DMS 273 (cell line): ENCODE results near the gene CCND1.
A peak's percentile ranks its signal among the peaks of the same experiment; 100 is the strongest.

Experiments used
- DNase-seq: peaks from one replicate; lab custom pipeline; 2025; ENCODE audit not compliant: unreplicated experiment; lab: John Stamatoyannopoulos, UW

CCND1 gene

DNA sequence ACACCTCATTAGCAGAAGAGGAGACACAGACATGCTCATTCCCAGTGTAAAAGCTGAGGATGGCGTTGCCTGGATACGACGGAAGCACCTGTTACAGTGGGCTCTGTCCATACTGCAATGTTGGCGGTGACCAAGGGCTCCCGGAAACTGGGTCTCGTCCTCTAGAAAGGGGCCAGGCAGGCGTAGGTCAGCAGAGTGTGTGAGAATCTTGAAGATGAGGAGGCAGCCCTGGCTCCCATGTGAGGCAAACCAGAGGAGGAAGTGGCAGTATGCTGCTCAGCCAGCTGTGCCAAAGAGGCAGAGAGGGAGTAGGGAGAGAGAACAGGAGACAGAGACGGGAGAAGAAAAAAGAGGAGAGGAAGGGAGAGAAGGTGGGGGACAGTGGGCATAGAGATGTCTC, 23.9 kb downstream of the CCND1 start:
- DNase-seq, result no peak

DNA sequence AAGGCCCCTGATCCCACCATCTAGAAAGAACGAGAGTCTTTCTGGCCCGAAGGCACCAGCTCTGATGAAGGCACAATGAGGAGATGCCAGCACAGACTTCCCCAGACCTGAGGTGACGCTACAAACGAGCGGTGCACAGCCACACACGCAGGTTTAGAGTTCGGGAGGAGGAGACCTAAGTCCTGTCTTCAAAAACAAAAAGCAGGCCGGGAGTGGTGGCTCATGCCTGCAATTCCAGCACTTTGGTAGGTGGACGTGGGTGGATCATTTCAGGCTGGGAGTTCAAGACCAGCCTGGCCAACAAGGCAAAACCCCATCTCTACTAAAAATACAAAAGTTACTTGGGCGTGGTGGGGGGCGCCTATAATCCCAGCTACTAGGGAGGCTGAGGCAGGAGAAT, 24.7 kb downstream of the CCND1 start:
- no peak for DNase-seq

DNA sequence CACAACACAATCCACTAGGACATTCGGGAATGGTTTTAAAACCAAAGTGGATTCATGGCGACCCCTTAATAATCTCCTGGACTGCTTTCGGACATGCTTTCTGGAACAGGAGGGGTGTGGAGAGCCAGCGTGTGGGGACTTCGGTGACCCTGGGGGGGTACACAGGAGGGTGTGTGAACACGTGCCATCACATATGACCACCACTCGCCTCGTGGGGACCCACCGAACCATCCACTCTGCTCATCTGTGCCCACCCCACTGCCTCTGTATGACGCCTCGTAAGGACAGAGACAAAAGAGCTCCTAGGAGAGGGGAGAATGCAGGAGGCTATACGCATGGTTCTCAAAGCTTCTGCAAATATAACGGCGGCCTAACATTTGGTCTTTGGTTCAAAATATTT, 25.3 kb downstream of the CCND1 start:
- DNase-seq, result no peak

DNA sequence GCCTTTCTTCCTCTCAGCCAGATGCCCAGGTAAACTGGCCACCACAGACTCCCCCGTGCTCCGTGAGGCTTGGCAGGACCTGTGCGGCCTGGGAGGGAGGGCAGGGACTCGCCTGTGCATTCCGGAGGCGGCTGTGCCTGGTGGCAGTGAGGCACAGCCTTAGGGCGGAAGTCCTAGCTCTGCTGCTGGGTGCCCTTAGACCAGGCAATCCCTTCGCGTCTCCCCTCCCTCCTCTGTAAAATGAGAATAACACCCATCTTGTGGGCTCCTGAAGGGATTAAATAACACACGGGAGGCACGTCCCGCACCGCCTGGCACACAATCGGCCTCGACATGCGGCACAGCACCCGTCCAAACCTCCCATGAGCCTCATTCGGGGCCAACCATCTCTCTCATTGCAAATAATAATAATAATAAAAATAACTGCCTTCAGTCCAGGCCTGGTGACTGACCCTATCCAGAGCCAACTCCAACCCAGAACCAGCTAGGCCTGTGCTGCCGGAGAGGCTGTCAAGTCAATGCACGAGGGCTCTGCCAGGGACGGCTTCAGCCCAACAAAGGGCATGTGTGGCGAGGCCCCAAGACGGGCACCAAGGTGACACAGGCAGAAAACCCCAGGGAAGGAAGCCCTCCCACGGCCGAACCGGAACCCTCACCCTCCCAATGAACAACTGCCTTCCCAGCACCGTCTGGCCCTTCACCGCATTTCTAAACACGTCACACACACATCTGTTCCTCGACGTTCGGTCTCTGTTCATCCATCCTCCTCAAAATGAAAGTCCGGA, 26.0 kb downstream of the CCND1 start:
- no peak for DNase-seq

DNA sequence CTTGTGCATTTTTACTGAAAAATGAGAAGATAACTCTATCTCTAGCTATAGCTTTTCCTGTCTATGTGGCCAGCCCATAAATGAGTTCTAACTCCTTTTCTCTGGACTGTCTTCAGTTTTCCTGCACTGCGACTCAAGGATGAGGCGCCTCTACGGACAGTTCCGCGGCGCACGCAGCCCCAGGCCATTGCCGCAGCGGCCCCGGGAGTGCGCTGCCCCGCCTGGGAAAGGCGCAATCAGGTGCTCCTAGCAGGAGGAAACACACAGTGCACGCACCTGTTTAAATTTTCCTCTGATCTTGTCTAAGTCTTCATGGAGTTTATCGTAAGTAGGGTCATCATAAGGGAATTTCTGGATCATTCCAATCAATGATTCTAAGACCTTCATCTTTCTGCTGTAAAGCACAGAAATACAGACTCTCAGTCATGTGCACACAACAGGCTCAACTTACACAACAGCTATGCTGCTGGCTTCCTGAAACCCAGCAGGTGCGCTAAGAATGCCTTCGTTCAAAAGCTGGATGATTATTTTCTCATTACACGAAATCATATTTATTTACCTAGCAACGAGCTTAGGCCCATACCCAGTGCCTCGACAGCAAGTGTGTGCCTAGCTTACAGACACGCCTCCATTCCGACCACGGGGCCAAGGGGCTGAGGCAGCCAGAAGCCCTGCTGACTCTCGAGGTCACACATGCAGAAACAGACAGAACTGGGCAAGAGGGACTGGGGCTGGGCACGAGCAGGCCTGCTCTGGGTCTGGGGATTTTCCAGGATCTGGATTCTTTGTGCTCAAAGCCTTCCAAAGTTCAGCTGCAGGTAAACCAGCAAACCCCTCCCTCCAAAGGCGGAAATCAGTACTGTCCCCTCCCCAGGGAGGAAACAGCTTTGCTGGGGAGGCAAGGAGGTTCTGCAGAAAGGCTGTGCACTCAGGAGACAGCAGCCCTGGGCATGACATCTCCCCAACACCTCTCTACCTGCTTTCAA, 27.0 kb downstream of the CCND1 start:
- DNase-seq, result no peak

DNA sequence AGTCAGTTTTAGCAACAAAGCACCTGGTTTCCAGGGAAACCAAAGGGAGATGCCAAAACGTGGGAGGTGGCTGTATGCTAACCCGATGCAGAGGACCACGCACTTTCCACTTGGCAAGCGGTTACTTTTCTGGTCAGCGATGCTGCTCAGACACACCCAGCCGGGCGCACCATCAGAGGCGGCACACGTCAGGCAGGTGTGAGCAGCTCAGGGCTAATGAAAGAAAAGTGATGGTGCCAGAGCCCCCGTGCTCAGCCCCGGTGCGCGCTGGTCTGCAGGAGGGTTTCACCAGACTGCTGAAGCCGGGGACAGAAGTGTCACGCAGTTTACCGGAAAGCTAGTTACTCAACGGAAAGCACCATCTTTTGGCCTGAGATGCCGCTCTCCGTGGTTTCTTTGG, 28.5 kb downstream of the CCND1 start:
- DNase-seq, result no peak

DNA sequence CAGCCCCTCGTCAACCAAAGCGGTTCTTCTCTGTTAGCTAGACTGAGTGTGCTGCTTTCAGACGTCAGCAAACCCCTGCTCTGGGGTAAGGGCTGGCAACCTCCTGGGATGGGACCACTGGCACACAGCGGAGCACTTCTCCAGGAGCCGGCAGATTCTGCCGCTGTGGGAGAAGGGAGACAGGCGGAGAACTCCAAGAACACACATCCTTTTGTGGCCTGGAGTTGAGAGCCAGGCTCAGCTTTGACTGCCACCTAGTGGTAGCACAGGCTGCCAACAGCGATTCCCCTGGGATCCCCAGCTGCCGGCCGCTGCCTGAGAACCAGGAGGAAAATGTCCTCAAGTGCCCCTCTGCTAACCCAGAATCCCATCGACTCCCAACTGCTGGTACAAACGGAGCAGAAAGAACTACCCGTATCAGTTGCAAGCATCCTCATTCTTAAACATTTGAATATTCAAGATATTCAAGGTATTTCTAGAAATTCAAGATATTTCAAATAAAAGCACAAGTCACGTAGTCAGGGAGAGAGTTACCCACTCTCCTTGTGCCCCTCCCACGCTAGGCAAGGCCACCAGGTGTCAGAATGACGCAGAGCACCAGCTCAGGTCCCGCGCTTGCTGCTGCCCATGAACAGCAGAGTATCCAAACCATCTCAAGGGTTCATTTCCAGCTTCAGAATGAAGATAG, 29.3 kb downstream of the CCND1 start:
- peak; percentile 84 for DNase-seq

DNA sequence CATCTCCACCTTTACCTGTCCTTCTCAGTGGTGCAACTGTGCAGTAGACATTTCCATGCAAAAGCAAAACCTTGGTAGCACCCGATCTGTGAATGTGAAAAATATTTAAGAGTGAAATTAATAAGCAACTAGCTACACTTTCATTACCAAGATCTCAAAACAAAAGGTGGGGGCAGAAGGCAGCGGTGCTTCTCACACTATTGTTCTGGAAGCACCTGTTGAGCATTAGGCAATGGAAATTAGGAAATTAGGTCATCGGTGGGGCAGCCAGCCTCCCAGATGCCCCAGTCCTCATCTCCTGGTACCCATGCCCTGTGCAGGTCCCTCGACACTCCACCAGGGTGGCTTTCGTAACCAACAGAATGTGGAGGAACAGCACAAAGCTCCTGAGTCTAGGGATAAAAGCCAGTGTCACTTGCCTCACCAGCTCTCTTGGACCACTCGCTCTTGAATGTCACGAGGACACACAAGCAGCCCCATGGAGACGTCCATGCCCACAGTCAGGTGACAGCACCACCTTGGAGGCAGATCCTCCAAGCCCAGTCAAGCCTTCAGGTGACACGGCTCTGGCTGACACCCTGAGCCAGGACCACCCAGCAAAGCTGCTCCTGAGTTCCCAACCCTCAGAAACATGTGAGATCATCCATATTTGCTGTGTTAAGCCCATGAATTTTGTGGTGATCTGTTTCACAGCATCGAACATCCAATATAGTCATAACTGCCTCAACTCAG, 30.9 kb downstream of the CCND1 start:
- DNase-seq, result no peak

DNA sequence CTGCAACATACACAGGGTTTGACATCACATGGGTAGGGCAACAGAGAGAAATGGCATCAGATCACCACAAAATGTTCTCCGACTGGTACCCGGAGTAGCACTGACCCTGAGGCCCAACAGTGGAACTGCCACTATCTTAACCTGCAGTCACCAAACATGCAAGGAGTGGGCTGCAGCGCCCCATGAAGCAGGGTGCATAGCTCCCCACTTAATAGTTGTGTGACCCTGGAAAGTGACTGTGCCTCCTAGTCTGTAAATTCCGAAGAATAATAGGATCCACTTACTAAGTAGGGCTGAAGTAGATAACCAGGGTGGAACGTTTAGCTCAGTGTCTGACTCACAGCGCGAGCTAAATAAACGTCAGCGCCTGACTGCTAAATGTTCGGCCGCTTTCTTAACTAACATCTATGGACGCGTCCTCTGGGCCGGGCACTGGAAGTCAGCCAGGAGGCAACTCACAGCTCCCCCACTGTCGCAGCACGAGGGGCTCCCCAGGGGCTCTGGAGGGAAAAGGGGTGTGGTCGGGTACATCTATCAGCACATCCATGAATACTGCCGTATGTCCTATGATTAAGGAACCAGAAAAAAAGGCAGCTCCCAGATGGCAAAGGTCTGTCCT, 33.4 kb downstream of the CCND1 start:
- DNase-seq, result no peak

DNA sequence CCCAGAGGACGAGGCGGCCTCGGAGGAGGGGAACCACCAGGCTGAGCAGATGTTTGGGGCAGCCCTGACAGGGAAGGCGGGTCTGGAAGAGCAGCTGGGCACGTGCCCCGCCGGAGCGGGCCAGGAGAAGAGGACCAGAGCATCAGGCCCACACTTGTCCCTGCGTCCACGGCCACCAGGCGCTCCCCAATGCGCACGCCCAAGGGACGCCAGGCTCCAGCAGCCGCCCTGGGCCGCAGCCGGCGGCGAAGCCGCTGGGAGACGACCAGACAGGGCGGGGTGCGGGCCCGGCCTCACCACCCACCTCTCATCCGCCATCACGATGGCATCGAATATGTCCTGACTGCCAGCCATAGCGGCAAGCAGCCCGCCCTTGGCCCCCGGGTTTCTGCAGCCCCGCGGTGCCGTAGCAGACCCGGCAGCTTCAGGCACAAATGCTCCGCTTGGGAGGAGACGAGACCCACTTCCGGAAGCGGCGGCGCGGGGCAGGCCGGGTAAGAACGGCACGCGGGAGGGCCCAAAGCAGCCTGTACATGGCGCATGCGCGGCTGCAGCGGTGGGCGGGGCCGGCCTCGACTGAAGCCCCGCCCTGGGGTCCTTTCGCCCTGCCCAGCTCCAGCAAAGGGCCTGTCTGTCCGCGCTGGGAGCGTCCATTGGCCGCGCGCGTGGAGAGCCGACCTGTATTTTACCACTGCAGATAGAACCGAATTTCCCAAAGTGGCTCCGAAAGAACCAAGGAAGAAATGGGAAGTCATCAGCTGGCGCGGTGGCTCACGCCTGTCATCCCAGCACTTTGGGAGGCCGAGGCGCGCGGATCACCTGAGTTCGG, 34.1 kb downstream of the CCND1 start, which contains the start of gene LTO1:
TSS of gene LTO1 (minus strand) at position 468 of the 829 bp plus-strand sequence. CDS start at position 354, 114 bp downstream.
- DNase-seq, result peak; percentile 93

DNA sequence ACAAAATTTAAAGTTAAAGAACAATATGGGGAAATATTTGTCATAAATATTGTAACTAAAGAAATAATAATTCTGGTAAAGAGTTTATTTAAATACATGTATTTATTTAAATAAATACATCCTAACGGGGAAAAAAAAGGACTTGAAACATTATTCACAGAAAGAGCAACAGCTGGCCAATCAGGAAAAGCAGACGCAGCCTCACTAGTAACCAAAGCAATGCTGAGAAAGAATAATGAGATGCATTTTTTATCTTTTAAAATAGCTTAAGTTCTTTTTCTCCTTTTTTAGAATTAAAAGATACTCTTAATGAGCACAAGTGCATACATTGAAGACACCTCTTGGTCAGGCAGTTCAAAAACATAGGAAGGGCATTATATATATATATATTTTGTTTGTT, 36.8 kb downstream of the CCND1 start:
- peak; percentile 34 for DNase-seq

DNA sequence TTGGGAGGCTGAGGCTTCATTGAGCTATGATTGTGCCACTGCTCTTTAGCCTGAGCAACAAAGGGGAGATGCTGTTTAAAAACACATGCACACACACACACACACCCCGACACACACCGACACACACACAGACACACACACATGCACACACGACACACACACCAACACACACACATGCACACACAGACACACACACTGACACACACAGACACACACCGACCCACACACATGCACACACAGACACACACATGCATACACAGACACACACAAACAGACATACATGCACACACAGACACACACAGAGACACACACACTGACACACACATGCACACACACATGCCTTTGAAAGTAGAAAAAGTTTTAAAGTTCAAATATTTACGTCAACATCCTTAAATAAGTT, 39.7 kb downstream of the CCND1 start:
- no peak for DNase-seq

DNA sequence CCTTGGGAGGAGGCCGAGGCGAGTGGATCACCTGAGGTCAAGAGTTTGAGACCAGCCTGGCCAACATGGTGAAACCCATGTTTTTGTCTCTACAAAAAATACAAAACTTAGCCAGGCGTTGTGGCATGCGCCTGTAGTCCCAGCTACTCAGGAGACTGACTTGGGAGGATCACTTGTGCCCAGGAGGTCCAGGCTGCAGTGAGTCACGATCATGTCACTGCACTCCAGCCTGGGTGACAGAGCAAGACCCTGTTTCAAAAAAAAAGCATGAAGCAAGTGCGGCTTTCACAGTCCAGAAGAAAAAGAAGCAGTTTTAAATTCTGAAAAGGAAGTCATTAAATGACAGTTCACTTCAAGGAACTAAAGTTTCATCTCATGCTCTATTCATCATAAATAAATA, 41.3 kb downstream of the CCND1 start:
- DNase-seq, result no peak

DNA sequence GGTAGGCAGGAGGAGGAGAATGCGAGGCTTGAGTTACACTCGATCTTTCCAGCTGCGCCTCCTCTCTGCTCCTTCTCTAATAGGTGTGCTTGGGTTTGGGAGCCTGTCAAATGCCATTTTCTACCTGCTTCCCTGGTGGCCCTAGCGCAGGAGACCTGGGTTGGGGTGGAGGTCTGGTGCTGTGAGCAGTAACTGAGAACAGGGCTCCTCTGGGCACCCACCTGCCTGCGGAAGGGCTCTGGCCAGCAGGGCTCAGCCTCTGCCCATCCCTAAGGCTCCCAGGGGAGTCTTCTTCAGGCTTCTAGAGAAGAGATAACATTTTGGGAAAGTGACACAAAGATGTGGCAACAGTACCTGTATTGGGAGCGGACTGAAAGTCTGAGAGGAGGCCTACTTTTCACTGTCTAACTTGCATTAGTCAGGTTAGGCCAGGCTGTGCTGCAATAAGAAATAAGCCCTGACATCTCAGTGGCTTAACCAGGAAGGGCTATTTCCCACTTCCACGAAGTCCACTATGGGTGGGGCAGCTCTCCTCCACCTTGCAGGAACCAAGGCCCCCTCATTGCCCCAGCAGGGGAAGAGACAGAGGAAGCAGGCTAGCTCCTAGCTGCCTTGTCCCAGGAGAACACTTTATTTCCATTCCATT, 41.8 kb downstream of the CCND1 start:
- DNase-seq, result no peak

DNA sequence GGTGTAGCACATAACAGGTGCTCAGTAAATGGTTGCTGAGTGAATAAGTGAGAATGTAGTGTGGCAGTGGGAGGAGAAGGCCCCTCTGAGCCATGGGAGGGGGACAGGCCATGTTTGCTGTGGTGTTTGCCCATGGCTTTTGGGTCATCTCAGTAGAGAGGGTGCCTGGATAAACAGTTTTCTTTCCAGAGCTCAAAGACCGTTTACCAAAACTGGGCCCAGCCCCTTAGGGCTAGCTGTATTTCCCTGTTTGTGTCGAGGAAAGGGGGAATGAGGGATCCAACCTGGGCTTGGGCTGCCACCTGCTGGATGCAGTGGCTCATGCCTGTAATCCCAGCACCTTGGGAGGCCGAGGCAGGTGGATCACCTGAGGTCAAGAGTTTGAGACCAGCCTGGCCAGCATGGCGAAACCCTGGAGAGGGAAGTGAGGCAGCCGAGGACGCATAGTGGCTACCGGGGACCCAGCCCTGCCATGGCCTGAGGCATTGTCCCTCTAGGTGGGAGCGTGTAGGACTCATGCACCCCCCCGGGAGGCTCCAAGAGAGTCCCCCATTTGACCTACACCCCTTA, 42.9 kb downstream of the CCND1 start:
- DNase-seq, result peak; percentile 46

DNA sequence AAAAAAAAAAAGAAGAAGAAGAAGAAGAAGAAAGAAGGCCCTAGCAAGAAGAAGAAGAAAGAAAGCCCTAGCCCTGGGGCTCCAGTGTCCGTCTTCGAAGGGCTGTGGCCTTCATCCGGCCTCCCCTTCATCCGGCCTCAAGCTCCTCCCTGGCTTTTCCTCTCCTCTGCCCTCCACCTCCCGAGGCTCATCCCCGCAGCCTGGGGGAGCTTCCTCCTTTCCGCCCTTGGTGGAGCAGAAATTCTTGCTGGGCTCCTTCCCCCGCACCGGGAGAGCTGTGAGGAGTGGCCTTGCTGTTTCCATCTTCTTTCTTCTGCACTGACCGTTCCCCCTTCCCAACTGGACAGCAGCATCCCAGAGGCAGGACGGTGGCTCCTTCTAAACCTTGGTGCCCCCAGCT, 43.7 kb downstream of the CCND1 start:
- no peak for DNase-seq

DNA sequence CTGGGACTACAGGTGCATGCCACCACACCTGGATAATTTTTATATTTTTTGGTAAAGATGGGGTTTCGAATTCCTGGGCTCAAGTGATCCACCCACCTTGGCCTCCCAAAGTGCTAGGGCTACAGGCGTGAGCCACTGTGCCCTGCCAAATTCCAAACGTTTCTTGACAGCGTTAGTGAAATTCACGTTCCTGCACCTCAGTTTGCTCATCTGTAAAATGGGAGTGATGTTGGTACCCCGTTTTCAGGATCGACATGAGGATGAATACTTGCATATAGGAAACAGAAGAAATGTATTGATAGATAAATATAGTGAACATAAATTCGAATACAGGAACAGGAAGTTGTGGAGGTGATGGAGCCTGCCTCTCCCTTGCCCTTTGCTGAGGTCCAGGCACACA, 44.4 kb downstream of the CCND1 start:
- no peak for DNase-seq

DNA sequence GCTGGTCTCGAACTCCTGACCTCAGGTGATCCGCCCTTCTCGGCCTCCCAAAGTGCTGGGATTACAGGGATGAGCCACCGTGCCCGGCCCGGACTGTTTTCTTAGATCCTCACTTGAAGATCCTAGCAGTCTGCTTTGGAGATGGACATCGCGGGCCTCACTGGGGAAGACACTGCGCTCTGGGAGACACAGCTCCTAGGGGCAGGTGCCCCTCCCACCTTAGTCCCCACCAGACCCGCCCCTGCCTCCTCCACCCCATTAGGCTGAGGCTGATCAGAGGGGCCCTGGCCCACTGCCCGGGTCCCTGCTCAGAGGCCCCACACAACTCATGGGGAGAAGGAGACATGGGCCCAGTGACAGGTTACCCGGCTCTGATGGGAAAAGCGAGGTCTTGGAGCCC, 45.5 kb downstream of the CCND1 start:
- DNase-seq, result no peak

DNA sequence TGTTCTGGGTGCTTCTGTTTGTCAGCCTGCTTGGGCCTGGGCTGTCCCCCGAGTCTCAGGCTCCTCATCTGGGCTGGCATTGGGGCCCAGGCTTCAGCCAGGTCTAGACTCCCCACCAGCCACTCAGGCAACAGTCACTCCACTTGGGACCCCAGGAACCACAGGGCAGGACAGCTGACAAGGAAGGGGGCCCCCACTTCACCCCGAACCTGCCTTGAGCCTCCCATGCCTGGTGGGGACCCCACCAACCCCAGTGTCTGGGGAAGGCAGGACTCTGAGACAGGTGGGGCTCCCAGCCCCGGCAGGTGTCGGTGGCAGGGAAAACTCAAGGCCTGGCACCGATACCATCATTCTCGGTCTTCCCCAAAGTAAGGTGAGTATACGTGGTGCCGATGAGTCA, 45.9 kb downstream of the CCND1 start:
- DNase-seq, result no peak
